HG03060 (cell line): ENCODE measurements around the gene PHB1.
"Not testable (repeated sequence)": the region's sequence is repeated elsewhere in the genome, so short reads cannot be mapped to it uniquely, and the experiment has no call there.

Source experiments
- ATAC-seq: cut with Tn5 transposase; IDR thresholded peaks from one replicate; pipeline ENCODE4 v1.9.1; 2021; ENCODE audit warnings: low read depth, moderate number of reproducible peaks; ENCODE audit not compliant: unreplicated experiment

PHB1 gene

DNA sequence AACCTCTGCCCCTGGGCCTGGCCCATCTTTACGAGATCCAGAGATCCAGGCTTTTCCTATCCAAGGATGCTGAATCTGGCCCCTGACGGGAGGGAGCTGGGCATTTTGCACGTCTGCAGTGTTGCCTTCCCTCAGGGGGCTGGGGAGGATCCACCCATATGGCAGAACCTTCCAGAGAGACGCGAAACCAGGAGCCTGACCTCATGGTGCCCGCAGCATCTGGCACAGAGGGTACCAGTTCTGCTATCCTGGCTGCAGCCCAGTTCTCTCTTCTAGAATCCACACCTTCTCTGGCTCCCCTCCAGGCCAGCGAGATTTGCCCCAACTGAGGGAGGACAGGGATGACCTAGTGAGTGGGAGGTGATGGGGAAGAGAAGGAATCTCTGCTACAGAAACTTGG, 32.1 kb downstream of the PHB1 start:
- no peak for ATAC-seq

GRCh38 chr17:49381793-49382192, 32.9 kb downstream of the PHB1 start:
- no peak for ATAC-seq

- no peak for ATAC-seq
These were observed 33.6 kb downstream of the PHB1 start for GRCh38 chr17:49381033-49381432.

- no peak for ATAC-seq
These were observed 34.8 kb downstream of the PHB1 start for GRCh38 chr17:49379926-49380325.

DNA sequence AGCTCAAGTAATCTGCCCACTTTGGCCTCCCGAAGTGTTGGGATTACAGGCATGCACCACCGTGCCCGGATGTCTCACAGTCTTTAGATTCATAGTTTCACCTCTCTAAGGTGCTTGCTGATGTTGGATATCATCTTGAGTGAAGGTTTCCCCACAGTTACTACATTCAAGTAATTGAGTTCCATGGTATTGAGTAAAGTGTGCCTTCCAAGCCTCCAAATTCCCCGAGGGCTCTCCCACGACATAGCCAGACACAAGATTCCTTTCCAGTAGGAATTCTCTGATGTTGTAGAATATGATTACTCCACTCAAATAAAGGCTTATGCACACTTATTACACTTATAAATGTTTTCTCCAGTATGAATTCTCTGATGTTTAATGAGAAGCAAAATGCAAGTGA, 36.4 kb downstream of the PHB1 start:
- ATAC-seq: no peak

- no peak for ATAC-seq
These were observed 39.1 kb downstream of the PHB1 start for GRCh38 chr17:49375544-49375943.

- no peak for ATAC-seq
These were observed 41.6 kb downstream of the PHB1 start for GRCh38 chr17:49373115-49373514.

DNA sequence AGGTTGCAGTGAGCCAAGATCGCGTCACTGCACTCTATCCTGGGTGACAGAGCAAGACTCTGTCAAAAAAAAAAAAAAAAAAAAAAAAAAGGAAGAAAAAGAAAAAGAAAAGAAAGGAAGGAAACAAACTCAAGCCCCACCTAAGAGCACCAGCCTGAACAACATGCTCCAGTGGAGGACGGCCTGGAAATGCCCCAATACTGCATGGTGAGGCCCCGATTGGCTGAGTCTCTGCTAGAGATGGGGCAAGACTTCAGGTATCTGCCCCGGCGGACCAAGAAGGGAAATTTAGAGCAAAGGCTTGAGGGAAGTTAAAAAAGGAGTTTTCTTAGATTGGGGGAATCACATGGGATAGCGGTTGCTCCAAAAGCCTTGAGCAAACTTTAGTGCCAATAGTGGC, 42.3 kb downstream of the PHB1 start:
- no peak for ATAC-seq

GRCh38 chr17:49370971-49371834, 43.5 kb downstream of the PHB1 start:
- ATAC-seq: no peak

DNA sequence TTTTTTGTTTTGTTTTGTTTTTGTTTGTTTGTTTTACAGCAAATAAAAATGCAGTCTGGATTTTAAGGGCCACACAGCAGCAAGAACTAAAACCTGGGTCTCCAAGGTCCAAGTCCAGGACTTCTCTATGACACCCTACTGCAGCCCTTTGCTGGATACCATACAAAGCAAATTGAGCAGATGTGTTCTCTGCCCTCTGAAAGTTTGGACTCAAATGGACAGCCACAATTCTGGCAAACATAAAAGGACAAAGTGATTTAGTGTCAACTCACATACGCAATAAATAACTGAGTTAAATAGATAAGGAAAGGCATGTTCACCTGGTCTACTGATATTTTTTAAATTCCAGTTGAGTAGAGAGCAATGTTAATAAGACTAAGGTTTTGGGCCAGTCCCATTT, 44.9 kb downstream of the PHB1 start:
- no peak for ATAC-seq

DNA sequence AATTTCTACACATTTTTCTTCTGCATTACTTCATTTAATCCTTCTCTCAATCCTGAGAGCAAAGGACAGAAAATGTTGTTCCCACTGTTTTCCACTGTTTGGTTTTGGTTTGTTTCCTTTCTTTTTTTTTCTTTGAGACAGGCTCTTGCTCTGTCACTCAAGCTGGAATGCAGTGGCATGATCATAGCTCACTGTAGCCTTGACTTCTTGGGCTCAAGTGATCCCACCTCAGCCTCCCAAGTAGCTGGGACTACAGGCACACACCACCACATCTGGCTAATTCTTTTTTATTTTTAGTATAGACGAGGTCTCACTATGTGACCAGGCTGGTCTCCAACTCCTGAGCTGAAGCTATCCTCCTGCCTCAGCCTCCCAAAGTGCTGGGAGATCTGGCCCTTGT, 45.6 kb downstream of the PHB1 start:
- no peak for ATAC-seq

DNA sequence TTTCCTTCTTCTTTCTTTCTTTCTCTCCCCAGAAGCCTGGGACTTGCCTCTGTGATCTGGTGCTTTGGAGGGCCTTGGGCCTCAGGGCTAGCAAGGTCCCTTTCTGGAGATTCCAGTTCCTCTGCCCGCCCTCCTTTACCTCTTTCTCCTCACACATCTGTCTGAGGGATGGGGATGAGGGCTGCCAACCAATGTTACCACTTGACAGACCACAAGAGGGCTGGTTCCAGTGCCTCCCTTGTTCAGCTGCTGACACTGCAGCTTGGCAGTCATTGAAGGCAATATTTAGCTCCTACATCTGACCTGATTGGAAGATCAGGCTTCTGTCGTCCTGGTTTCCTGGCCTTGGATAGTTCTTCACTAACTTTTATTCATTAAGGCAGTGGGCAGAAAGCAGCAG, 49.0 kb downstream of the PHB1 start:
- ATAC-seq: no peak

GRCh38 chr17:49365126-49365525, 49.6 kb downstream of the PHB1 start:
- ATAC-seq: not testable (repeated sequence)

GRCh38 chr17:49364119-49364518, 50.6 kb downstream of the PHB1 start:
- no peak for ATAC-seq

DNA sequence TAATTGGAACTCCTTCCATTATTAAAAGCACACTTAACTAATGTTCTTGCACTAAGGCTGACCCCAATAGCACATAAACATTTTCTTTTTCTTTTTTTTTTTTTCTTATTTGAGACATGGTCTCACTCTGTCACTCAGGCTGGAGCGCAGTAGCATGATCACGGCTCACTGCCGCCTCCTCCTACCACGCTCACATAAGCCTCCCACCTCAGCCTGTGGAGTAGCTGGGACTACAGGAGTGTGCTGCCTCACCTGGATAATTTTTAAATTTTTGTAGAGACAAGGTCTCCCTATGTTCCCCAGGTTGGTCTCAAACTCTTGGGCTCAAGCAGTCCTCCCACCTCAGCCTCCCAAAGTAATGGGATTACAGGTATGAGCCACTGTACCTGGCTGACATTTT, 51.4 kb downstream of the PHB1 start:
- ATAC-seq: no peak

GRCh38 chr17:49362723-49363117, 52.0 kb downstream of the PHB1 start:
- ATAC-seq: no peak

DNA sequence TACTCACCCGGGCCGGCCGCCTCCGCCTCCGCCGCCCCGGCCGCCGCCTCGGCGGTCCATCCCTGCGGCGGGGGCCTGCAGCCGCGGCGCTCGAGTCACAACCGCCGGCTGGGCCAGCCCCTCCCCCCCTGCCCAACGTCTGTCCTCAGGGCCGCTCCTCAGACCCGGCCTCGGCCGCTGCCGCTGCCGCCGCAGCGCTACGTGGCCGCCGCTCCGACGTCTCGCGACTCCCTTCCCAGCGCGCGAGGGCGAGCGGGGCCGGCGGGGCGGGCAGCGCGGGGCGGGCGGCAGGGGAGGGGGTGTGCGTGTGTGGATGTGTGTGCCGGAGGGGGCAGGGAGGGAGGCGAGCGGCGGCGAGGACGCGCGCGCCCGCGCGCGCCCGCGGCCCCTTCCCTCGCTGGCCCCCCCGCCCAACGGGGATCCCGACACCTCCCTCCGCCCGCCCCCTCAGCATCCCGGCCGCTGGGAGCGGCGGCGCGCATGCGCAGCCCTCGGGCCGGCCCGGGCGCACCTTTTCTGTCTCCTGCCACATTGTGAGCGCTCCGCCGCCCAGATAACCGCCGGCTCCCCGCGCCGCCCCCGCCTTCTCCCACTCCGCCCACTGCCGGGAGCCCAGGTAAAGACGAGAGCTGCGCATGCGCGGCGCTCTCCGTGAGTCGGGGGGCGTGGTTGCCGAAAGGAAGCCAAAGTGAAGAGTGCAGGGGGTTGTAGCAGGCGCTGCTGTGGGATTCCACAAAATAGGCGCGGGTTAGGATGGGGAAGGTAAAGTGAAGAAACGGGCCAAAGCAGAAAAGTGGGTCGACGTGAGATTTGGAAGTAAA, 52.6 kb downstream of the PHB1 start, which contains the start of gene ZNF652:
Gene ZNF652 (minus strand): TSS at position 349 of the 821 bp plus-strand sequence. CDS start 44,525 bp downstream, outside the sequence.
- peak; percentile 41 for ATAC-seq

DNA sequence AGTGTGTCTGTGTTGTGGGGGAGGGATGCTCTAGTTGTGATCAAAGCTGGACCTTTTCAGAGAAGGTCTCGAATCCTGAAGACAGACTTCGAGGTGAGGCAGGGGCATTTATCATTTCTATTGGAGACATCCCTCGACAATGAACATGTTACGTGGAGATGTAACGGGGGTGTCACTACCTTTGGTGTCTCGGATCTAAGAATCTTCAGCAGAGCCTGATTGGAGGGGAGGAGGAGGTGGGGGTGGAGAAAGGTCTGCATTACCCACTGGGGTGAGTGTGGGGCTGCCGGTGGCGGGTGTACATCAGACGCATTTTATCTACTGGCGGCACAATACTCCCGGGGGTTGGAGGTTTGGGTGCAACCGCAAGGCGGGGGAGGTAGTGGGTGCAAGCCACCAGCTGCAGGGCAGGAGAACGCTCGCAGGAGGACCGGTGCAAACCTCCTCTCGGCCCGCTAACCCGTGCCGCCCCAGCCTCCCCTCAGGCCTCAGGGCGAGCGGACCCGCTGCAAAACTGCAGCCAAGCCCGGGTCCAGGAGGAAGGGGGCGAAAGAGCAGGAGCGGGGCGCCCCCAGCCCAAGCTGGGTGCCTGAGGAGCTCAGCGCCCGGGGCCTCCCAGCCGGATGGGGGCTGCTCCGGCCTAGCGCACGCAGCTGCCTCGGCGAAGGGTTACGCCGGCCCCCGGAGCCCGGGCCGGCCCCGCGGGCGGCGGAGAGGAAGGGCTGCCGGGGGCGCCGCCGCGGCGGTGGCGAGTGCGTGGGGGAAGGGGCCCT, 53.4 kb downstream of the PHB1 start:
- no peak for ATAC-seq

DNA sequence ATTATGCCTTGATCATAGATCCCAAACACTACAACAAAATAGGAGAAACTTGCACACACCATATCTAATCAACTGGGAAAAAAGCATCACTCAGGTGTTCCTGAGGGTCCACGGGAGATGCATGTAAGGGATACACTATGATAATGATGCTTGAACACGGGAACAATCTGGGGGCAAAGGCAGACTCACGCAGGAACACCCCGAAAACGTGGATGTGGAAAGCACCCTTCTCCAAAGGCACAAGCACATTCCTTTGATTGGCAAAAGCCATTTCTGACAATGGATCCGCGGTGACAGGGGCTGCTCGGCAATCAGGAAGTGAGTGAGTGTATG, 53.9 kb downstream of the PHB1 start:
- ATAC-seq: no peak

GRCh38 chr17:49359990-49360795, 54.5 kb downstream of the PHB1 start:
- no peak for ATAC-seq
